Peyer's patch (tissue), 4 donors: Measurements from ENCODE around the gene IMPDH1. TPM values are rescaled to one million over a fixed set of nuclear protein-coding genes. Genes with fewer than 3 reads are reported as not detected.
"Not testable (repeated sequence)": the region's sequence is repeated elsewhere in the genome, so short reads cannot be mapped to it uniquely, and the experiment has no call there.

Source experiments
- DNase-seq, 3 donors: peaks; one replicate each; pipeline ENCODE4 v3.0.0-alpha.2; 2017 to 2019
- H3K27ac ChIP-seq, 4 donors: fragments of 200-600 bp; sonication (generic); one replicate each; pipeline ENCODE4 v1.5.1; 2016 to 2019
- H3K27me3 ChIP-seq, 2 donors: fragments of 200-600 bp; sonication (generic); one replicate each; pipeline ENCODE4 v1.5.1; 2019
- H3K36me3 ChIP-seq, 3 donors: fragments of 200-600 bp; sonication (generic); one replicate each; pipeline ENCODE4 v1.5.1; 2016 to 2019
- H3K4me1 ChIP-seq, 4 donors: fragments of 200-600 bp; sonication (generic); one replicate each; pipeline ENCODE4 v1.5.1; 2016 to 2019
- H3K4me3 ChIP-seq, 4 donors: fragments of 200-600 bp; sonication (generic); 1 replicate in 3 of 4; 2 replicates in 1 of 4; pipeline ENCODE4 v1.5.1; 2016 to 2019; ENCODE audit warnings: mild to moderate bottlenecking in 1 of 4
- H3K9me3 ChIP-seq, 4 donors: fragments of 200-600 bp; sonication (generic); one replicate each; pipeline ENCODE4 v1.5.1; 2016 to 2019; ENCODE audit warnings: mild to moderate bottlenecking in 1 of 4
- POLR2A ChIP-seq, 2 donors: fragments of 450-650 bp; IDR thresholded peaks; one replicate each; pipeline ENCODE4 v1.5.1; 2017; ENCODE audit warnings: antibody characterized with exemption in 2 of 2, mild to moderate bottlenecking in 2 of 2, moderate library complexity in 2 of 2
- total RNA-seq, 4 donors: library from RNA; depleted of rRNA; stranded (reverse); fragments of >200 nt; gene quantifications; one replicate each; pipeline ENCODE4 v1.1.0, GENCODE V29; 2016
- TF ChIP-seq, protein P1 (sequence below), 6 experiments: fragments of 450-650 bp in 4 of 6; fragments of 200-600 bp in 2 of 6; sonication (generic) in 1 of 6; IDR thresholded peaks; one replicate each; pipeline ENCODE4 v1.5.1; 2017 to 2019; ENCODE audit warnings: antibody characterized with exemption in 6 of 6, mild to moderate bottlenecking in 3 of 6, moderate library complexity in 1 of 6

IMPDH1 gene
- 10 to 100 TPM in 3 of 4 donors, 1 to 10 TPM in 1; 7.9 to 45.4 (median 14.8) TPM for total RNA-seq

DNA sequence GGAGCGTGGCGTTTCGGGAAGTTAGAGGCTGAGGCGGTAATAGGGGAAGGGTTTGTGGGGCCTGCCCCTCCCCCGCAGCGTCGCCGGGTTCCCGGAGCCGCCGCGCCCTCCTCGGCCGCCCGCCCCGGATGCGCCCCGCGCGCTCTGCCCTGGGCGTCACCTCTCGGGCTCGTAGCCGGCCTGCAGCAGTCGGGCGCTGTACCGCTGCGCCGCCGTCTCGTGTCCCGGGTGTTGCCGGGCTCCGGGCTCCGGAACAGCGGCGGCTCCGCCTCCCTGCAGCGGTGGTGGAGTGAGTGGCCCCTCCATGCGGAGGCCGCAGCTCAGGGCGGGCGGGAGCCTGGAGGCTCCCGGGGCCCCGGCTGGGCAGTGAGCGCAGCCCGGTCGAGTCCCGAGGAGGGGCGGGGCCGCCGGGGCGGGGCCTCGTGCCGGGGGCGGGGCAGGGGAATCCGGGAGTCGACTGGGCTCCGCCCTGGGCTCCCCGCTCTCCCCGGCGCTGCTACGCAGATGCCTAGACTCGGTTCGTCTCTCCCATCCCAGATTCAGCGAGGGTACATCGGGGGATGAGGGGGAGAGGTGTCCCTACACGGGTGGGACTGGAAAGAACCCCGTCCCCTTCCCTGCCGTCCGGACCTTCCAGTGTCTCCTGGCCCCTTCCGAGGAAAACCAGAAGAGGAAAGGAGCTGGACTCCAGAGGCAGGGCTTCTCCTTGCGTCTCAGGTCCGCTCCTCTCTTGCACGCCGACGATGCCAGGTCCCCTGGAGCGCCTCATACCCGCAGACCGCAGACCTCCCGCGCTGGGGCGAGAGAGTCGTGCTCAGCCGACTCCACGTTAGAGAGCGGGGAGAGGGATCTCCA lies at the start of gene IMPDH1:
Gene IMPDH1 (minus strand): TSS at position 387 of the 855 bp plus-strand sequence. CDS start 81 bp downstream, at position 306.
- peaks cover 0 to 31% (median 10%) of the 10 kb centered on the region in 4 donors for H3K4me1 ChIP-seq
- TF ChIP-seq POLR2A (IDR thresholded peaks at IDR 0.05): peak; percentile 46 to 58
- TF ChIP-seq, protein P1, sequence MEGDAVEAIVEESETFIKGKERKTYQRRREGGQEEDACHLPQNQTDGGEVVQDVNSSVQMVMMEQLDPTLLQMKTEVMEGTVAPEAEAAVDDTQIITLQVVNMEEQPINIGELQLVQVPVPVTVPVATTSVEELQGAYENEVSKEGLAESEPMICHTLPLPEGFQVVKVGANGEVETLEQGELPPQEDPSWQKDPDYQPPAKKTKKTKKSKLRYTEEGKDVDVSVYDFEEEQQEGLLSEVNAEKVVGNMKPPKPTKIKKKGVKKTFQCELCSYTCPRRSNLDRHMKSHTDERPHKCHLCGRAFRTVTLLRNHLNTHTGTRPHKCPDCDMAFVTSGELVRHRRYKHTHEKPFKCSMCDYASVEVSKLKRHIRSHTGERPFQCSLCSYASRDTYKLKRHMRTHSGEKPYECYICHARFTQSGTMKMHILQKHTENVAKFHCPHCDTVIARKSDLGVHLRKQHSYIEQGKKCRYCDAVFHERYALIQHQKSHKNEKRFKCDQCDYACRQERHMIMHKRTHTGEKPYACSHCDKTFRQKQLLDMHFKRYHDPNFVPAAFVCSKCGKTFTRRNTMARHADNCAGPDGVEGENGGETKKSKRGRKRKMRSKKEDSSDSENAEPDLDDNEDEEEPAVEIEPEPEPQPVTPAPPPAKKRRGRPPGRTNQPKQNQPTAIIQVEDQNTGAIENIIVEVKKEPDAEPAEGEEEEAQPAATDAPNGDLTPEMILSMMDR (IDR thresholded peaks at IDR 0.05): peak in 1 of 6 experiments; percentile 5
- no peaks in the 10 kb centered on the region for H3K27me3 ChIP-seq

DNA sequence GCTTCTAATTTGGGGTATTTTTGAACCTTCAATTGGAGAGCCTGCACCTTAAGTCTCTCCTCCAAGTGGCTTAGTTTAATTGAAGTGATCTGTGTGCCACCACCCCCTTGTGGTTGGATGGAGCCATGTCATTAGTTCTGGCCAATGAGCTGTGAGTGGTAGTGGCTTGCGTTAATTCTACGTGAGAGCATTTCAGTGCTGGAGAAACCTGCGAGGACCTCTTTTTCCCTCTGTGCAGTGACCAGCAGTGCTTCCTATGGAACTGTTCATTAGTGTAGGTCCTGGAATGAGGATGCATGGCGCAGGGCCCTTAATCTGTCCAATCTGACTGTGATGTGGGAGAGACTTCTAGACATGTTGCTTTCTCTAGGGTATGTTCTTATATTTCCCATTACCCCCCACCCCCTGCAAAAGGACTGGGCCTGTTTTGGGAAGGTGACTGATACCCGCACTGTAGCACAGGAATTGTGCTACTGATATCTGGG lies 49.7 kb upstream of the IMPDH1 start:
- Histone ChIP-seq H3K27me3 (no peaks in the 10 kb centered on the region), H3K9me3 (no peaks in the 10 kb centered on the region), H3K27ac (no peak overlapping the region), H3K4me1 (peaks cover 0 to 43% (median 8%) of the 10 kb centered on the region in 4 donors), H3K36me3 (no peaks in the 10 kb centered on the region), H3K4me3 (no peak overlapping the region)
- peak; percentile 54 to 91 (median 74) for DNase-seq
- TF ChIP-seq, protein P1 (IDR thresholded peaks at IDR 0.05): peak; percentile 66 to 95 (median 88)
- TF ChIP-seq POLR2A (IDR thresholded peaks at IDR 0.05): no peak

More for the DNA sequence above, at the start of gene IMPDH1:
- H3K9me3 ChIP-seq: no peaks in the 10 kb centered on the region
- no peaks in the 10 kb centered on the region for H3K36me3 ChIP-seq
- peak within 1 kb of the TSS; percentile 63 to 86 (median 73) for H3K4me3 ChIP-seq
- H3K27ac ChIP-seq: peak within 1 kb of the TSS; percentile 73 to 93 (median 87)
- peak; percentile 87 to 95 (median 95) for DNase-seq

DNA sequence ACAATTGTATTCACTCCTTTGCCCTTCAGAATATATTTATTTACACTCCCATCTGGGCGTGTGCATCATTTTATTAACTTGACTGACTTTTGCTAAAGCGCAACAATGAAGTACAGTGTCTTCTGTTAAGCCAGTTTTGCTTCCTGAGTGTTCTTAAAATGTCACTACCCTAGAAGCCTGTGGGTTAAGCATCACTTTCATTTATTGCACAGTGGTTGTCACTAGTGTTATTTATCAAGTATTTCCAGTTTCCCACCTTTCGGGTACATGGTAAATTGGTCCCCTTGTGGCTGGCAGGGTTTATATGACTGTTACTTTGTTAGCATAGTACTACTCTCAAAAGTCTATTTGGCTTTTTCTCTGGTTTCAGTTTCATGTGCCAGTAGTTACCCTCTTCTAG lies 49.2 kb upstream of the IMPDH1 start:
- H3K27ac ChIP-seq: no peak overlapping the region
- DNase-seq: no peak

DNA sequence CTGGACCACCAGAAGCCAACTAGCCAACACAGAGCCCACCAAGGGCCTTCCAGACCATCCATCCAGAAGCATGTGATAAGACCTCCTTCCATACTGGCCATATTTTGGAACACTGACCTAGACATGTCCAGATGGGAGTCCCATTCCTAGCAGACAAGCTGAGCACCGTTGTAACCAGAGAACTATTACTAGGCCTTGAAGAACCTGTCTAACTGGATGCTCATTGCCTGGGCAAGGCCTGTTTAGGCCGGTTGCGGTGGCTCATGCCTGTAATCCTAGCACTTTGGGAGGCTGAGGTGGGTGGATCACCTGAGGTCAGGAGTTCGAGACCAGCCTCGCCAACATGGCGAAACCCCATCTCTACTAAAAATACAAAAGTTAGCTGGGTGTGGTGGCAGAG lies 47.6 kb upstream of the IMPDH1 start:
- not testable (repeated sequence) for H3K36me3 ChIP-seq, H3K27ac ChIP-seq, H3K4me3 ChIP-seq, DNase-seq, H3K9me3 ChIP-seq, H3K27me3 ChIP-seq
- peaks cover 0 to 51% (median 8%) of the 10 kb centered on the region in 4 donors for H3K4me1 ChIP-seq

More for the DNA sequence above, 49.2 kb upstream of the IMPDH1 start:
- no peaks in the 10 kb centered on the region for H3K27me3 ChIP-seq
- TF ChIP-seq, protein P1 (IDR thresholded peaks at IDR 0.05): no peak
- no peak for TF ChIP-seq POLR2A (IDR thresholded peaks at IDR 0.05)
- H3K9me3 ChIP-seq: no peaks in the 10 kb centered on the region
- H3K4me3 ChIP-seq: no peak overlapping the region
- peaks cover 0 to 48% (median 8%) of the 10 kb centered on the region in 4 donors for H3K4me1 ChIP-seq
- H3K36me3 ChIP-seq: no peaks in the 10 kb centered on the region

DNA sequence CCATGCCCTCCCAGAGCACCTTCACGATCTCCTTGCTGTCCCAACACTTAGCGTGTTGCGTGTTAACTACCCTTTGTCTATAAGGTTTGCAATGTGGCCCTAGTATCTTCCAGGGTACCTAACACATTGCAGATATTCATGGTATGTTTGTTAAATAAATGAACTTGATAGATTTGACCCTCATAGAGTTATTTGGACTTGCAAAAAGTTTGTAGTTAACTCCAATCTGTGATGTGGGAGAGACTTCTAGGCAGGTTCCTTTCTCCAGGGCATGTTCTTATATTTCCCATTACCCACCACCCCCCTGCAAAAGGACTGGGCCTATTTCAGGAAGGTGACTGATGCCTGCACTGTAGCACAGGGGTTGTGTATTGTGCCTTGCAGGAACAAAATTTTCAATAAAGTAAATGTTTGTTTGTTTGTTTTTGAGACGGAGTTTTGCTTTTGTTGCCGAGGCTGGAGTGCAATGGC lies 46.5 kb upstream of the IMPDH1 start:
- no peaks in the 10 kb centered on the region for H3K27me3 ChIP-seq
- peak overlapping the region; percentile 69 to 81 (median 76) for H3K4me3 ChIP-seq
- TF ChIP-seq, protein P1 (IDR thresholded peaks at IDR 0.05): no peak
- TF ChIP-seq POLR2A (IDR thresholded peaks at IDR 0.05): no peak
- no peaks in the 10 kb centered on the region for H3K9me3 ChIP-seq
- no peaks in the 10 kb centered on the region for H3K36me3 ChIP-seq
- no peak for DNase-seq
- peak overlapping the region; percentile 76 to 89 (median 83) for H3K27ac ChIP-seq
- peaks cover 0 to 51% (median 8%) of the 10 kb centered on the region in 4 donors for H3K4me1 ChIP-seq
